ENCODE data around the gene TMEM169.

The TMEM169 gene

GRCh38 chr2:216110620-216111019 is 28.9 kb downstream of the TMEM169 start:
- Histone ChIP-seq H3K27ac (ENCODE audit: low read depth, low read length) (peak overlapping the region; percentile 75), H3K9me2 (replicated peaks; ENCODE audit: control insufficient read depth, low read length) (no peaks in the 10 kb centered on the region), H3K27me3 (ENCODE audit: control insufficient read depth, low read length) (no peaks in the 10 kb centered on the region), H3K4me3 (ENCODE audit: low read length) (peak overlapping the region; percentile 96), H3K36me3 (ENCODE audit: control insufficient read depth, low read length) (peaks cover 59% of the 10 kb centered on the region), H3K79me2 (ENCODE audit: control insufficient read depth, low read length) (peaks cover 57% of the 10 kb centered on the region), H3K4me1 (ENCODE audit: control insufficient read depth, low read length) (peaks cover 57% of the 10 kb centered on the region), H3K9me3 (ENCODE audit: control insufficient read depth, insufficient read depth, low read length) (no peaks in the 10 kb centered on the region), H3K4me2 (ENCODE audit: low read length) (peak overlapping the region; percentile 91), H4K20me1 (ENCODE audit: control insufficient read depth, insufficient read depth, low read depth, low read length) (peaks cover 29% of the 10 kb centered on the region), H3F3A (ENCODE audit: control insufficient read depth, insufficient read depth) (peaks cover 47% of the 10 kb centered on the region)
- TF ChIP-seq, protein P1, sequence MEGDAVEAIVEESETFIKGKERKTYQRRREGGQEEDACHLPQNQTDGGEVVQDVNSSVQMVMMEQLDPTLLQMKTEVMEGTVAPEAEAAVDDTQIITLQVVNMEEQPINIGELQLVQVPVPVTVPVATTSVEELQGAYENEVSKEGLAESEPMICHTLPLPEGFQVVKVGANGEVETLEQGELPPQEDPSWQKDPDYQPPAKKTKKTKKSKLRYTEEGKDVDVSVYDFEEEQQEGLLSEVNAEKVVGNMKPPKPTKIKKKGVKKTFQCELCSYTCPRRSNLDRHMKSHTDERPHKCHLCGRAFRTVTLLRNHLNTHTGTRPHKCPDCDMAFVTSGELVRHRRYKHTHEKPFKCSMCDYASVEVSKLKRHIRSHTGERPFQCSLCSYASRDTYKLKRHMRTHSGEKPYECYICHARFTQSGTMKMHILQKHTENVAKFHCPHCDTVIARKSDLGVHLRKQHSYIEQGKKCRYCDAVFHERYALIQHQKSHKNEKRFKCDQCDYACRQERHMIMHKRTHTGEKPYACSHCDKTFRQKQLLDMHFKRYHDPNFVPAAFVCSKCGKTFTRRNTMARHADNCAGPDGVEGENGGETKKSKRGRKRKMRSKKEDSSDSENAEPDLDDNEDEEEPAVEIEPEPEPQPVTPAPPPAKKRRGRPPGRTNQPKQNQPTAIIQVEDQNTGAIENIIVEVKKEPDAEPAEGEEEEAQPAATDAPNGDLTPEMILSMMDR (IDR thresholded peaks at IDR 0.05; ENCODE audit: low read depth, low read length, poor library complexity, severe bottlenecking), result no peak
- TF ChIP-seq EZH2phosphoT487 (IDR thresholded peaks at IDR 0.05; ENCODE audit: borderline replicate concordance, low read length), result no peak

DNA sequence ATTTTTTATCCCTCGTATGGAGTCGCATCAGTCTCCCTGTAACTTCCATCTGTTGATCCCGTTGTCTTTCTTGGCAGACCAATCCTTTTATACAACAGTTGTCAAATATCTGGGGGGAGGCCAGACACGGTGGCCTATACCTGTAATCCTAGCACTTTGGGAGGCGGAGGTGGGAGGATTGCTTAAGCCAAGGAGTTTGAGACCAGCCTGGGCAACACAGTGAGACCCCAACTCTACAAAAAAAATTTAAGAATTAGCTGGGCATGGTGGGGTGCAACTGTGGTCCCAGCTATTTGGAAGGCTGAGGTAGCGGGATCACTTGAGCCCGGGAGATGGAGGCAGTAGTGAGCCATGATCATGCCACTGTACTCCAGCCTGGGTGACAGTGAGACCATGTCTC is 29.4 kb downstream of the TMEM169 start:
- H3K79me2 ChIP-seq (ENCODE audit: control insufficient read depth, low read length), result peaks cover 62% of the 10 kb centered on the region
- H3K4me1 ChIP-seq (ENCODE audit: control insufficient read depth, low read length), result peaks cover 60% of the 10 kb centered on the region
- peak overlapping the region; percentile 96 for H3K4me3 ChIP-seq (ENCODE audit: low read length)
- peaks cover 64% of the 10 kb centered on the region for H3K36me3 ChIP-seq (ENCODE audit: control insufficient read depth, low read length)
- no peak for TF ChIP-seq EZH2phosphoT487 (IDR thresholded peaks at IDR 0.05; ENCODE audit: borderline replicate concordance, low read length)
- TF ChIP-seq, protein P1 (IDR thresholded peaks at IDR 0.05; ENCODE audit: low read depth, low read length, poor library complexity, severe bottlenecking), result no peak
- H3K9me2 ChIP-seq (replicated peaks; ENCODE audit: control insufficient read depth, low read length), result no peaks in the 10 kb centered on the region
- peaks cover 48% of the 10 kb centered on the region for H3F3A ChIP-seq (ENCODE audit: control insufficient read depth, insufficient read depth)
- H3K9me3 ChIP-seq (ENCODE audit: control insufficient read depth, insufficient read depth, low read length), result no peaks in the 10 kb centered on the region
- peak overlapping the region; percentile 91 for H3K4me2 ChIP-seq (ENCODE audit: low read length)
- no peak overlapping the region for H3K27ac ChIP-seq (ENCODE audit: low read depth, low read length)
- H3K27me3 ChIP-seq (ENCODE audit: control insufficient read depth, low read length), result no peaks in the 10 kb centered on the region
- H4K20me1 ChIP-seq (ENCODE audit: control insufficient read depth, insufficient read depth, low read depth, low read length), result peaks cover 31% of the 10 kb centered on the region

- no peaks in the 10 kb centered on the region for H3K9me3 ChIP-seq (ENCODE audit: control insufficient read depth, insufficient read depth, low read length)
- peak overlapping the region; percentile 91 for H3K4me2 ChIP-seq (ENCODE audit: low read length)
- peaks cover 43% of the 10 kb centered on the region for H4K20me1 ChIP-seq (ENCODE audit: control insufficient read depth, insufficient read depth, low read depth, low read length)
- H3K27ac ChIP-seq (ENCODE audit: low read depth, low read length), result peak overlapping the region; percentile 40
- peaks cover 65% of the 10 kb centered on the region for H3K4me1 ChIP-seq (ENCODE audit: control insufficient read depth, low read length)
- H3K36me3 ChIP-seq (ENCODE audit: control insufficient read depth, low read length), result peaks cover 82% of the 10 kb centered on the region
- peaks cover 81% of the 10 kb centered on the region for H3K79me2 ChIP-seq (ENCODE audit: control insufficient read depth, low read length)
- H3K4me3 ChIP-seq (ENCODE audit: low read length), result peak overlapping the region; percentile 33; the same call in 1 of the 2 replicates
- H3K9me2 ChIP-seq (replicated peaks; ENCODE audit: control insufficient read depth, low read length), result no peaks in the 10 kb centered on the region
- TF ChIP-seq EZH2phosphoT487 (IDR thresholded peaks at IDR 0.05; ENCODE audit: borderline replicate concordance, low read length), result no peak
- TF ChIP-seq, protein P1 (IDR thresholded peaks at IDR 0.05; ENCODE audit: low read depth, low read length, poor library complexity, severe bottlenecking), result no peak
- H3K27me3 ChIP-seq (ENCODE audit: control insufficient read depth, low read length), result no peaks in the 10 kb centered on the region
- peaks cover 51% of the 10 kb centered on the region for H3F3A ChIP-seq (ENCODE audit: control insufficient read depth, insufficient read depth)
Observed at GRCh38 chr2:216112926-216113325, 31.2 kb downstream of the TMEM169 start.
